HTR-8/SVneo (cell line): ENCODE data around the gene TNFRSF6B.
"Not testable (repeated sequence)": the region's sequence is repeated elsewhere in the genome, so short reads cannot be mapped to it uniquely, and the experiment has no call there.

Experiments used
- DNase-seq: peaks from one replicate; pipeline ENCODE4 v3.0.0; 2011; ENCODE audit warnings: low spot score, mixed read lengths; ENCODE audit not compliant: insufficient read length
- FAIRE-seq: peaks from 2 replicates; lab custom pipeline; 2011; peaks lifted over from hg19 to GRCh38; lab: Jason Lieb, UNC

Gene TNFRSF6B

GRCh38 chr20:63661959-63662812 is 34.3 kb upstream of the TNFRSF6B start:
- no peak for FAIRE-seq
- DNase-seq = no peak

GRCh38 chr20:63662813-63663189 is 33.7 kb upstream of the TNFRSF6B start:
- FAIRE-seq (no peak), DNase-seq (no peak)

GRCh38 chr20:63663332-63664066 is 33.0 kb upstream of the TNFRSF6B start:
- DNase-seq = no peak
- FAIRE-seq = no peak

GRCh38 chr20:63664143-63664851 is 32.2 kb upstream of the TNFRSF6B start:
- no peak for FAIRE-seq
- no peak for DNase-seq

GRCh38 chr20:63664861-63665594 is 31.4 kb upstream of the TNFRSF6B start:
- DNase-seq (no peak), FAIRE-seq (peak; percentile 44)

GRCh38 chr20:63665708-63666107 is 30.7 kb upstream of the TNFRSF6B start:
- no peak for FAIRE-seq
- DNase-seq = no peak

- DNase-seq = no peak
- FAIRE-seq = no peak
Measured at GRCh38 chr20:63667858-63668257, 28.6 kb upstream of the TNFRSF6B start.

GRCh38 chr20:63668351-63668750 is 28.1 kb upstream of the TNFRSF6B start:
- FAIRE-seq (no peak), DNase-seq (no peak)

GRCh38 chr20:63671695-63672094 is 24.8 kb upstream of the TNFRSF6B start:
- not testable (repeated sequence) for DNase-seq, FAIRE-seq

GRCh38 chr20:63672666-63673065 is 23.8 kb upstream of the TNFRSF6B start:
- peak; percentile 59 for FAIRE-seq

GRCh38 chr20:63673951-63674350 is 22.5 kb upstream of the TNFRSF6B start:
- DNase-seq = no peak
- peak; percentile 78 for FAIRE-seq

More at GRCh38 chr20:63672666-63673065, 23.8 kb upstream of the TNFRSF6B start:
- no peak for DNase-seq

- FAIRE-seq (no peak), DNase-seq (no peak)
Measured at GRCh38 chr20:63675681-63676368, 20.6 kb upstream of the TNFRSF6B start.

GRCh38 chr20:63678071-63678470 is 18.4 kb upstream of the TNFRSF6B start:
- FAIRE-seq = no peak
- DNase-seq = no peak

- DNase-seq = no peak
- FAIRE-seq = peak; percentile 99
Measured at GRCh38 chr20:63678667-63679465, 17.6 kb upstream of the TNFRSF6B start.

- FAIRE-seq (no peak), DNase-seq (no peak)
Measured at GRCh38 chr20:63679799-63680305, 16.6 kb upstream of the TNFRSF6B start.

- FAIRE-seq (peak; percentile 16), DNase-seq (no peak)
Measured at GRCh38 chr20:63680427-63680826, 16.0 kb upstream of the TNFRSF6B start.

GRCh38 chr20:63680857-63681608 is 15.4 kb upstream of the TNFRSF6B start:
- DNase-seq (no peak), FAIRE-seq (no peak)
